ENCODE measurements around the gene ZNF217. TPM values are rescaled to one million over a fixed set of nuclear protein-coding genes. Genes with fewer than 3 reads are reported as not detected.

Gene ZNF217
- total RNA-seq, 1 experiment from 2014 or later = 27.0 TPM

- POLR2A ChIA-PET (ENCODE audit: low non-redundant PET) = interaction anchor here (0.6 kb wide), 1 partner anchor 27 kb away, joined by 3 read pairs; no protein-coding TSS in a partner anchor
- intact Hi-C loops (cut with micrococcal nuclease; ENCODE audit: unreplicated experiment) = no loop called here
- no peaks in the 10 kb centered on the region for H3K27me3 ChIP-seq (replicated peaks; ENCODE audit: insufficient read depth, low read depth, low read length, poor library complexity)
- TSS peak; percentile 97 for BruUV-seq (replicated peaks)
- no peak for TF ChIP-seq CTCF (conservative IDR thresholded peaks at IDR 0.05; ENCODE audit: low read depth, low read length)
- TF ChIP-seq EZH2 (IDR thresholded peaks at IDR 0.05; ENCODE audit: borderline replicate concordance, low read depth, low read length, poor library complexity, severe bottlenecking) = no peak
- no peaks in the 10 kb centered on the region for H3K36me3 ChIP-seq (ENCODE audit: insufficient read depth, low read length, poor library complexity, severe bottlenecking)
- H3K4me3 ChIP-seq (ENCODE audit: low read depth, low read length, poor library complexity, severe bottlenecking) = peak overlapping the region; percentile 25
- H3K4me1 ChIP-seq (ENCODE audit: insufficient read depth, low read length, poor library complexity, severe bottlenecking) = peaks cover 35% of the 10 kb centered on the region
- DNase-seq (ENCODE audit: low spot score) = peak; percentile 85
- CTCF ChIA-PET = interaction anchor here (0.6 to 0.8 kb wide), 3 partner anchors 29 to 433 kb away, joined by 3 to 5 read pairs (median 3); no protein-coding TSS in a partner anchor
- H3K27ac ChIP-seq (ENCODE audit: low read depth, low read length, poor library complexity, severe bottlenecking) = peak overlapping the region; percentile 80
- no peaks in the 10 kb centered on the region for H3K9me3 ChIP-seq (ENCODE audit: low read depth, low read length, poor library complexity, severe bottlenecking)
These were observed 30.0 kb upstream of the ZNF217 start for GRCh38 chr20:53623454-53624211.

GRCh38 chr20:53623134-53623453 lies 29.5 kb upstream of the ZNF217 start:
- H3K27ac ChIP-seq (ENCODE audit: low read depth, low read length, poor library complexity, severe bottlenecking) = peak overlapping the region; percentile 80
- no peaks in the 10 kb centered on the region for H3K36me3 ChIP-seq (ENCODE audit: insufficient read depth, low read length, poor library complexity, severe bottlenecking)
- no peak for DNase-seq (ENCODE audit: low spot score)
- H3K4me3 ChIP-seq (ENCODE audit: low read depth, low read length, poor library complexity, severe bottlenecking) = peak overlapping the region; percentile 25
- TF ChIP-seq CTCF (conservative IDR thresholded peaks at IDR 0.05; ENCODE audit: low read depth, low read length) (no peak), EZH2 (IDR thresholded peaks at IDR 0.05; ENCODE audit: borderline replicate concordance, low read depth, low read length, poor library complexity, severe bottlenecking) (no peak)
- BruUV-seq (replicated peaks) = TSS peak; percentile 98
- no peaks in the 10 kb centered on the region for H3K27me3 ChIP-seq (replicated peaks; ENCODE audit: insufficient read depth, low read depth, low read length, poor library complexity)
- intact Hi-C loops (cut with micrococcal nuclease; ENCODE audit: unreplicated experiment) = no loop called here
- H3K4me1 ChIP-seq (ENCODE audit: insufficient read depth, low read length, poor library complexity, severe bottlenecking) = peaks cover 35% of the 10 kb centered on the region
- H3K9me3 ChIP-seq (ENCODE audit: low read depth, low read length, poor library complexity, severe bottlenecking) = no peaks in the 10 kb centered on the region
- ChIA-PET CTCF (interaction anchor here (0.8 kb wide), 1 partner anchor 44 kb away, joined by 3 read pairs; no protein-coding TSS in a partner anchor), POLR2A (ENCODE audit: low non-redundant PET) (interaction anchor here (1.0 kb wide), 1 partner anchor 11 kb away, joined by 3 read pairs; no protein-coding TSS in a partner anchor)

- CTCF ChIA-PET = no interaction called here
- peak overlapping the region; percentile 80 for H3K27ac ChIP-seq (ENCODE audit: low read depth, low read length, poor library complexity, severe bottlenecking)
These were observed 28.9 kb upstream of the ZNF217 start for GRCh38 chr20:53622247-53623133.

More at GRCh38 chr20:53622247-53623133, 28.9 kb upstream of the ZNF217 start:
- peaks cover 35% of the 10 kb centered on the region for H3K4me1 ChIP-seq (ENCODE audit: insufficient read depth, low read length, poor library complexity, severe bottlenecking)
- no peaks in the 10 kb centered on the region for H3K9me3 ChIP-seq (ENCODE audit: low read depth, low read length, poor library complexity, severe bottlenecking)
- no peak for DNase-seq (ENCODE audit: low spot score)
- TF ChIP-seq CTCF (conservative IDR thresholded peaks at IDR 0.05; ENCODE audit: low read depth, low read length) (no peak), EZH2 (IDR thresholded peaks at IDR 0.05; ENCODE audit: borderline replicate concordance, low read depth, low read length, poor library complexity, severe bottlenecking) (no peak)
- POLR2A ChIA-PET (ENCODE audit: low non-redundant PET) = interaction anchor here (0.5 to 1.0 kb wide), 2 partner anchors 11 to 29 kb away, joined by 3 read pairs; no protein-coding TSS in a partner anchor
- no peaks in the 10 kb centered on the region for H3K27me3 ChIP-seq (replicated peaks; ENCODE audit: insufficient read depth, low read depth, low read length, poor library complexity)
- intact Hi-C loops (cut with micrococcal nuclease; ENCODE audit: unreplicated experiment) = no loop called here
- H3K4me3 ChIP-seq (ENCODE audit: low read depth, low read length, poor library complexity, severe bottlenecking) = peak overlapping the region; percentile 25
- no TSS peak for BruUV-seq (replicated peaks)
- no peaks in the 10 kb centered on the region for H3K36me3 ChIP-seq (ENCODE audit: insufficient read depth, low read length, poor library complexity, severe bottlenecking)

Measured in A673 (cell line).